ENCODE results near the gene CACYBP.
"Not testable (repeated sequence)": the region's sequence is repeated elsewhere in the genome, so short reads cannot be mapped to it uniquely, and the experiment has no call there.

The CACYBP gene

GRCh38 chr1:175005085-175005783, 5.5 kb downstream of the CACYBP start:
- no peak for DNase-seq (ENCODE audit: extremely low read depth in 1 of 2, low read depth in 1 of 2)

GRCh38 chr1:175009532-175009931, 9.8 kb downstream of the CACYBP start:
- DNase-seq (ENCODE audit: extremely low read depth in 1 of 2, low read depth in 1 of 2) = no peak

- DNase-seq (ENCODE audit: extremely low read depth in 1 of 2, low read depth in 1 of 2) = no peak
Measured at GRCh38 chr1:175013445-175013844, 13.7 kb downstream of the CACYBP start.

GRCh38 chr1:175015243-175015642, 15.5 kb downstream of the CACYBP start:
- no peak for DNase-seq (ENCODE audit: extremely low read depth in 1 of 2, low read depth in 1 of 2)

- no peak for DNase-seq (ENCODE audit: extremely low read depth in 1 of 2, low read depth in 1 of 2)
Measured at GRCh38 chr1:175019524-175019923, 19.8 kb downstream of the CACYBP start.

GRCh38 chr1:175023043-175023921, 23.5 kb downstream of the CACYBP start, which contains the start of gene MRPS14:
Gene MRPS14 (minus strand): TSS chr1:175023425. CDS start chr1:175023408, 17 bp downstream.
- peak; percentile 95 to 96 for DNase-seq (ENCODE audit: extremely low read depth in 1 of 2, low read depth in 1 of 2)

- not testable (repeated sequence) for DNase-seq (ENCODE audit: extremely low read depth in 1 of 2, low read depth in 1 of 2)
Measured at GRCh38 chr1:175023922-175024242, 24.1 kb downstream of the CACYBP start.

GRCh38 chr1:175024773-175025172, 25.0 kb downstream of the CACYBP start:
- DNase-seq (ENCODE audit: extremely low read depth in 1 of 2, low read depth in 1 of 2) = no peak

GRCh38 chr1:175033953-175034352, 34.2 kb downstream of the CACYBP start:
- DNase-seq (ENCODE audit: extremely low read depth in 1 of 2, low read depth in 1 of 2) = no peak

- no peak for DNase-seq (ENCODE audit: extremely low read depth in 1 of 2, low read depth in 1 of 2)
Measured at GRCh38 chr1:175034775-175035174, 35.0 kb downstream of the CACYBP start.

- DNase-seq (ENCODE audit: extremely low read depth in 1 of 2, low read depth in 1 of 2) = no peak
Measured at GRCh38 chr1:175035865-175036264, 36.1 kb downstream of the CACYBP start.

GRCh38 chr1:175036476-175036875, 36.7 kb downstream of the CACYBP start:
- no peak for DNase-seq (ENCODE audit: extremely low read depth in 1 of 2, low read depth in 1 of 2)

- no peak for DNase-seq (ENCODE audit: extremely low read depth in 1 of 2, low read depth in 1 of 2)
Measured at GRCh38 chr1:175037416-175037815, 37.7 kb downstream of the CACYBP start.

- no peak for DNase-seq (ENCODE audit: extremely low read depth in 1 of 2, low read depth in 1 of 2)
Measured at GRCh38 chr1:175040324-175040879, 40.7 kb downstream of the CACYBP start.

GRCh38 chr1:175042650-175043049, 42.9 kb downstream of the CACYBP start:
- DNase-seq (ENCODE audit: extremely low read depth in 1 of 2, low read depth in 1 of 2) = no peak

GRCh38 chr1:175043824-175044223, 44.1 kb downstream of the CACYBP start:
- no peak for DNase-seq (ENCODE audit: extremely low read depth in 1 of 2, low read depth in 1 of 2)

GRCh38 chr1:175044591-175044990, 44.8 kb downstream of the CACYBP start:
- not testable (repeated sequence) for DNase-seq (ENCODE audit: extremely low read depth in 1 of 2, low read depth in 1 of 2)

GRCh38 chr1:175045097-175045496, 45.4 kb downstream of the CACYBP start:
- DNase-seq (ENCODE audit: extremely low read depth in 1 of 2, low read depth in 1 of 2) = no peak

GRCh38 chr1:175045519-175045918, 45.8 kb downstream of the CACYBP start:
- no peak for DNase-seq (ENCODE audit: extremely low read depth in 1 of 2, low read depth in 1 of 2)

GRCh38 chr1:175050992-175051391, 51.2 kb downstream of the CACYBP start:
- DNase-seq (ENCODE audit: extremely low read depth in 1 of 2, low read depth in 1 of 2) = no peak

GRCh38 chr1:175054736-175055135, 55.0 kb downstream of the CACYBP start:
- DNase-seq (ENCODE audit: extremely low read depth in 1 of 2, low read depth in 1 of 2) = no peak
